Activated CD8-positive, alpha-beta T cell treated with anti-CD3 and anti-CD28 coated beads, Interleukin-2, amount 10 ng/mL, durations not matched to agents 7 days and 5 days (primary cell): Measurements from ENCODE around the gene ZBTB42. TPM values are rescaled to one million over a fixed set of nuclear protein-coding genes. Genes with fewer than 3 reads are reported as not detected.

Experiments
- ATAC-seq: fragments of 150-1000 bp; cut with Tn5 transposase; one replicate; pipeline ENCODE4 v1.10.0; 2021; ENCODE audit warnings: moderate library complexity
- CTCF ChIA-PET: fragments of 350-600 bp; sonication (Branson Sonifier 250); formaldehyde crosslinking; loops from one replicate; lab custom pipeline; 2021; ENCODE audit warnings: antibody characterized with exemption; lab: Charles Lee
- POLR2A ChIA-PET: fragments of 350-600 bp; sonication (Branson Sonifier 250); formaldehyde crosslinking; loops from one replicate; lab custom pipeline; 2021; ENCODE audit warnings: antibody characterized with exemption; lab: Charles Lee
- DNase-seq: peaks from one replicate; pipeline ENCODE4 v3.0.0-alpha.2; 2020
- H3K27ac Mint-ChIP-seq: one replicate; pipeline ENCODE4 v1.8.0; 2021; ENCODE audit warnings: mild to moderate bottlenecking, mixed read lengths
- H3K27me3 Mint-ChIP-seq: one replicate; pipeline ENCODE4 v1.8.0; 2021; ENCODE audit warnings: low read depth, mixed read lengths
- H3K36me3 Mint-ChIP-seq: one replicate; pipeline ENCODE4 v1.8.0; 2021; ENCODE audit warnings: low read depth, mixed read lengths
- H3K4me1 Mint-ChIP-seq: one replicate; pipeline ENCODE4 v1.8.0; 2021; ENCODE audit warnings: low read depth, mixed read lengths
- H3K4me3 Mint-ChIP-seq: one replicate; pipeline ENCODE4 v1.8.0; 2021; ENCODE audit warnings: mild to moderate bottlenecking, mixed read lengths
- H3K9me3 Mint-ChIP-seq: one replicate; pipeline ENCODE4 v1.8.0; 2022; ENCODE audit warnings: mixed read lengths; ENCODE audit not compliant: insufficient read depth
- total RNA-seq, 2 experiments: library from RNA; stranded (reverse); gene quantifications; one replicate each; pipeline ENCODE4 v1.2.3, GENCODE V29; 2021

The ZBTB42 gene
- total RNA-seq, 2 experiments from 2014 or later, result 5.3 TPM

DNA sequence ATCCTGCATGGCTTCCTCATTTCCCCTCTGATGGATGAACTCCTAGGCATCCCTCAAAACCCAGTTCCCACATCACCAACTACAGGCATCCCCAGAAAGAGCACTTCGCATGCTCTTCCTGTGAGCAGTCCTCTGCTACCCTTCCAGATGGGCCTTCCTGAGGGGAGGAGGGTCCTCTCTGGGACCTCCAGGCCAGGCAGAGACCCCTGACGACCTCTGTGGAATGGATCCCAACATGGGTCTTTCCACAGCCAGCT lies 7.3 kb upstream of the ZBTB42 start:
- H3K9me3 Mint-ChIP-seq, result no peaks in the 10 kb centered on the region
- H3K36me3 Mint-ChIP-seq, result peaks cover 18% of the 10 kb centered on the region
- peaks cover 5% of the 10 kb centered on the region for H3K27me3 Mint-ChIP-seq
- ATAC-seq (no peak), DNase-seq (no peak)
- H3K4me1 Mint-ChIP-seq, result peaks cover 37% of the 10 kb centered on the region
- peak overlapping the region; percentile 82 for H3K27ac Mint-ChIP-seq
- POLR2A ChIA-PET, result no interaction called here
- peak overlapping the region; percentile 94 for H3K4me3 Mint-ChIP-seq
- CTCF ChIA-PET, result interaction anchor here (2.2 kb wide), 1 partner anchor 23 kb away, joined by 7 read pairs; no protein-coding TSS in a partner anchor

DNA sequence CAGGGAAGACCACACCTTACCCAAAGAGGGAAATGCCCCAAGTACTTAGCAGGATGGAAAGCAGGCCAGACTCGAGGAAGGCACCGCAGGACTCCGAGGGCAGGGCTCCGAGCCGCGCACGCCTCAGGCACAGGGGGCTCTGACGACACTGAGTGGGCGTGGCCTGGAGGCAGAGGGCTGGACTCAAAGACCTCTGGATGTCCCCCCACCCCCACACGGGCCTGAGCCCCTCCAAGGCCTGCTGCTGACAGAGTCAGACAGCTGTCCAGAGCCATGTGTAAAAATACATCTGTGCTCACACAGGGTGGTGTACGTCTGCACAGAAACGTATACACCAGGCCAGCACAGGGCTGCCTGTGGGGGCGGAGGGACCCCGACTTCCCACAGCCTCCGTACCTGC lies 6.8 kb upstream of the ZBTB42 start:
- Mint-ChIP-seq H3K4me1 (peaks cover 38% of the 10 kb centered on the region), H3K9me3 (no peaks in the 10 kb centered on the region), H3K27ac (peak overlapping the region; percentile 82), H3K36me3 (peaks cover 18% of the 10 kb centered on the region), H3K4me3 (peak overlapping the region; percentile 94), H3K27me3 (peaks cover 8% of the 10 kb centered on the region)
- peak; percentile 70 for DNase-seq
- peak; percentile 25 for ATAC-seq
- ChIA-PET POLR2A (interaction anchor here (1.0 kb wide), 1 partner anchor 42 kb away, joined by 4 read pairs; the partner anchor contains the start of gene SIVA1), CTCF (interaction anchor here (1.2 to 2.2 kb wide), 3 partner anchors 24 to 32 kb away, joined by 6 to 9 read pairs (median 7); no protein-coding TSS in a partner anchor)

DNA sequence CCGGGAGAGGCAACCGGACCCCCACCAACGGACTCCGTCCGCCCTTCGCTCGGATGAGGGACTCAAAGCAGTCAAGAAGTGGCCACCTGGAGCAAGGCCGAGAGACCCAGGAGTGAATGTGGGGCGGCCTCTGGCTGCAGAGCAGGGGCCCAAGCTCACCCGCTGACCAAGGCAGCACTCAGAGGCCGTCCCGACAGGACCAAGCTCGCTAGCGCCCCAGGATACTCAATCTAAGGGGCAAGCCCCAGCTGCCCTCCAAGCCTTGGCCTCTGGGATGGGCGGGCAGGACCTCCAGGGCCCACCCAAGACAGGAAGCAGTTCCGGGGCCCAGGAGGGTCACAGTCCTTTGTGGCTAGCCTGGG lies 6.3 kb upstream of the ZBTB42 start:
- ChIA-PET CTCF (interaction anchor here (1.2 to 2.2 kb wide), 3 partner anchors 24 to 31 kb away, joined by 6 to 9 read pairs (median 7); no protein-coding TSS in a partner anchor), POLR2A (interaction anchor here (1.0 kb wide), 1 partner anchor 42 kb away, joined by 4 read pairs; the partner anchor contains the start of gene SIVA1)
- Mint-ChIP-seq H3K4me3 (peak overlapping the region; percentile 94), H3K9me3 (no peaks in the 10 kb centered on the region), H3K27ac (peak overlapping the region; percentile 82), H3K4me1 (peaks cover 40% of the 10 kb centered on the region), H3K36me3 (peaks cover 18% of the 10 kb centered on the region), H3K27me3 (peaks cover 10% of the 10 kb centered on the region)
- ATAC-seq (peak; percentile 9), DNase-seq (no peak)

DNA sequence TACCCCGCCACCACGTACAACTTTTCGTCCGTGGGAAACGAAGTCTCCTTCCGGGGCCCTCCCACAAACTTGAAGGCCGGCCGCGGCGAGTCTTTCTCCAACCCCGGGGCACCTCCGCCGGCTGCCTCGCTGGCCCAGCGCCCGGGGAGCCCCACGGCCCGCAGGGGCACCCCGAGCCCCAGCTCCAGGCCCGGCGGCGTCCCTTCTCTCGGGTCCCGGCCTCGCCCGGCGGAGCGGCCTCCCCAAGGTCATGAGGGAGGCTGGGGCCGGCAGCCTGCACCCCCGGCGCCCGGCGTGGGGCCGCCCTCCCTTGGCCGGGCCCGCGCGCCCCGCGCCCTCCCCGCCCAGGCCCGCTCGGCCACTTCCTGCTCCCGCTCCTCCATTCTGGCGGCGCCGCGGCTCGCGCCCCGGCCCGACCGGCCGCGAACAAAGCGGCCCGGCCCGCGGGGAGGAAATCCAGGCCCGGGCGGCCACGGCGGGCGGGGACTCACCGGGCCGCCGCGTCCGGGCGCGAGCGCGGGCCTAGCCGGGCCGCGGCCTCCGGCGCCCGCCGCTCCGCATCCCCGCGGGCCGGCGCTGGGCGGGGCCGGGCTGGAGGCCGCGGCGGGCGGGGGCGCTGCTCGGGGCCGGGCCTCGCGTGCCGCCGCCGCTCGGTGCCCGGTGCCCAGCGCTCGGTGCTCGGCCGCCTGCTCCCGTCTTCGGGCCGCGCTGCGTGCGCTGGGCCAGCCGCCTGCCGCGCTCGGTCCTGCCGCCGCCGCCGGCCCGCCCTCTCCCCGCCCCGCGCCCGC lies 5.7 kb upstream of the ZBTB42 start, which contains the start of gene AKT1:
TSS of gene AKT1 (minus strand) at position 756 of the 788 bp plus-strand sequence. CDS start 3,105 bp downstream, outside the sequence.
- peaks cover 45% of the 10 kb centered on the region for H3K4me1 Mint-ChIP-seq
- no peaks in the 10 kb centered on the region for H3K9me3 Mint-ChIP-seq
- POLR2A ChIA-PET, result interaction anchor here (1.0 kb wide), 2 partner anchors 43 kb away, joined by 3 to 4 read pairs; partner anchors contain the start of gene SIVA1
- H3K36me3 Mint-ChIP-seq, result peaks cover 14% of the 10 kb centered on the region
- H3K27ac Mint-ChIP-seq, result peak within 1 kb of the TSS; percentile 82
- peaks cover 10% of the 10 kb centered on the region for H3K27me3 Mint-ChIP-seq
- CTCF ChIA-PET, result interaction anchor here (1.2 to 2.2 kb wide), 3 partner anchors 25 to 31 kb away, joined by 6 to 9 read pairs (median 7); no protein-coding TSS in a partner anchor
- peak within 1 kb of the TSS; percentile 94 for H3K4me3 Mint-ChIP-seq
- DNase-seq, result peak; percentile 33
- ATAC-seq, result peak; percentile 57

DNA sequence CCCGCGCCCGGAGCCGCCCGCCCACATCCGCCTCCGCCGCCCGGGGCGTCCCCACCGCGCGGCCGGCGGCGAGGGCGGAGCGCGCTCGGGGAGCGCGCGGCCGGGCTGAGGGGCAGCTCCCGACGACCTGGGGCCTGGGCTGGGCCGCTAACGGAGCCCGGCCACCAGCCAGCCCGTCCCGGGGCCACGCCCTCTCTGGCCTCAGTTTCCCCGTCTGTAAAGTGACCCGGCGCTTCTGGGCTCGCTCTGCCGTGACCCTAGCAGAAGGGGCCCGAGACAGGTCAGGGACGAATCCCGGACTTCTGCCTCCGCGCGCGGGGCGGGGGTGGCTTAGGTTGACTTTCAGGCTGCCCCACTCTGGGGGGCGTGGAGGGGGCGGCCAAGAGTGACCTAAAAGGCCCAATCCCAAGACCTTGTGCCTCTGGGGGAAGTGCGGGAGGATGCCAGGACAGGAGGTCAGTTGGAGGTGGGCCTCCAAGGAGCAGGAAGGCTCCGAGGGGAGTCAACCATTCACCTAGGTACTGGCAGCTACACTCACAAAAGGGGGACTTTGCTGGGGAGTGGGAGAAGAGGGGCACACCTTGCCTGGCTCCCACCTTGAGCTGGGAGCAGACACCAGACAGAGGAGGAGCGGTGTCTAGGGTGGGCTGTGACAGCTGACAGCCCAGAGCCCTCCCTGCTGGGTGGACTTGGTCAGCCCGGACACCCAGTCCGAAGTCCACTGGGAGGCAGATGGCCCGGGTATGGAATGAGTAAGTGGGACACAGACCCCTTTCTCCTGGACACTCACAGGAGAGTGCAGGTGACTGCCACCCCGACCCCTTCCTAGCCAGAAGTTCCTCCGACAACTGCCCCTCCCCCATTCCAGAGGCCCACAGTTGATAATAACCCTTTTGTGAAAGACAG lies 4.9 kb upstream of the ZBTB42 start:
- DNase-seq, result peak; percentile 55
- Mint-ChIP-seq H3K9me3 (no peaks in the 10 kb centered on the region), H3K27ac (peak overlapping the region; percentile 76), H3K36me3 (peaks cover 11% of the 10 kb centered on the region), H3K4me3 (peak overlapping the region; percentile 67), H3K27me3 (peaks cover 10% of the 10 kb centered on the region), H3K4me1 (peaks cover 42% of the 10 kb centered on the region)
- ATAC-seq, result peak; percentile 64
- ChIA-PET POLR2A (interaction anchor here (0.9 to 1.0 kb wide), 2 partner anchors 44 to 505 kb away, joined by 3 read pairs; partner anchors contain the start of gene SIVA1), CTCF (interaction anchor here (1.0 kb wide), 1 partner anchor 27 kb away, joined by 3 read pairs; no protein-coding TSS in a partner anchor)

DNA sequence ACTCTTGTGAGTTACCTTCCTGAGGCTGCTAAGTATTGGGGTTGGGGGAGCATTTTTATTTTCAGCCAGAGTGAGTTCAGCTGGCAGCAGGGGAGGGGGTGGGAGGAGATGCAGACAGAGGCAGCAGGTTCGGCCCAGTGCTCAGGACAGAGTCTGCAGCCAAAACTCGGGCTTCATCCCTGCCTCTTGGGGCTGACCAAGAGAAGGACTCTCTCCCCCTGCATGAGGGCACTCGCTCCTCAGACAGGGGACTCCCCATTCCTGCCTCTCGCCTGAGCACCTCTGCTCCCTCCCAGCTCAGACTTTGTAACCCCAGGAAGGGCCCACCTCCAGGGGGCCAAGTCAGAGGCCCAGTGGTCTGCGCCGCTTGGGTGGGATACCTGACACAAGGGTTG lies 4.2 kb upstream of the ZBTB42 start:
- Mint-ChIP-seq H3K9me3 (no peaks in the 10 kb centered on the region), H3K36me3 (peaks cover 8% of the 10 kb centered on the region), H3K4me1 (peaks cover 43% of the 10 kb centered on the region), H3K4me3 (peak overlapping the region; percentile 67), H3K27me3 (peaks cover 10% of the 10 kb centered on the region), H3K27ac (peak overlapping the region; percentile 76)
- ChIA-PET CTCF (interaction anchor here (1.0 kb wide), 1 partner anchor 28 kb away, joined by 3 read pairs; no protein-coding TSS in a partner anchor), POLR2A (interaction anchor here (0.9 kb wide), 1 partner anchor 505 kb away, joined by 3 read pairs; no protein-coding TSS in a partner anchor)
- ATAC-seq, result no peak
- no peak for DNase-seq

DNA sequence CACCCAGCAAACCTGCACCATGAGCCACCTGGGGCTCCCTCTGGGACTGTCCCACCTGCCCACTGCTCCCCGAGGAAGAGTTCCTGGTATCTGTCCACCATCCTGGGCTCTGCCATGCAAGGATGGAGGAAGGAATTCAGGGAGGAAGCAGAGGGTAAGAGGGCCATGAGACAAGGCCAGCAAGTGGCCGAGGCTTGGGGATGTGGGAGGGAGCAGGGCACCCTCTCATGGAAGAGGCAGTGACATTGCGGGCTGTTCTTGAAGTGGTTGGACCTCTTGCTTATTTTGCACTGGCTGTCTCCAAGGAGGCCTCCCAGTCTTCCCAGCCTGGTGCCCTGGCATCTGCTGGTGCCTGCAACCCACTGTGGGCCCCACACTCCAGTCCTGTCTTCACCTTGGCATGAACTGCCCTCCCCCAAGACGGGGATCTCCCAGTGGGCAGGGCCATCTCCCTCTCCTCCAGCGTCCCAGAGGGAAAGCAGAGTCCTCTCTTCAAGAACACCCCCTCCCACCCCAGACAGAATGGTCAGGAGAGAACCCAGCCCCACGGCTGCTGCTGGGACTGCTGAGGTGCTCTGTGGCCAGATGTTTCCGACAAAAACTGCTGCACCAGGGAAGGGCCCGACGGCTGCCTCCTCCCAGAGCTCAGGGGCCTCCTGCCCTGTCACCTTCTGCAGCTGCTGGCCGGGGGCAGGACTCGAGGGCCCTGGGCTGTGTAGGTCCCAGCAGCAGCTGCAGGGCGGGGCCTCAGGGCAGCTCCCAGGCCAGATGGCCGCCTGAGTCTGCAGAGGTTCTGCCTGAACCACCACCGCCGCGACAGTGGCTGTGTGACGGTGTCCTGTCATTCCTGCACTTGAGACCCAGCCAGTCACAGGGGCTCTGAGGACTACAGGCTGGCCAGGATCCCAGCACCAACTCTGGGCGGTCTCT lies 3.5 kb upstream of the ZBTB42 start:
- Mint-ChIP-seq H3K4me1 (peaks cover 49% of the 10 kb centered on the region), H3K27me3 (peaks cover 10% of the 10 kb centered on the region), H3K4me3 (peak overlapping the region; percentile 67), H3K9me3 (no peaks in the 10 kb centered on the region), H3K36me3 (peaks cover 8% of the 10 kb centered on the region), H3K27ac (no peak overlapping the region)
- ChIA-PET POLR2A (no interaction called here), CTCF (interaction anchor here (1.0 kb wide), 1 partner anchor 28 kb away, joined by 3 read pairs; no protein-coding TSS in a partner anchor)
- ATAC-seq (no peak), DNase-seq (no peak)

DNA sequence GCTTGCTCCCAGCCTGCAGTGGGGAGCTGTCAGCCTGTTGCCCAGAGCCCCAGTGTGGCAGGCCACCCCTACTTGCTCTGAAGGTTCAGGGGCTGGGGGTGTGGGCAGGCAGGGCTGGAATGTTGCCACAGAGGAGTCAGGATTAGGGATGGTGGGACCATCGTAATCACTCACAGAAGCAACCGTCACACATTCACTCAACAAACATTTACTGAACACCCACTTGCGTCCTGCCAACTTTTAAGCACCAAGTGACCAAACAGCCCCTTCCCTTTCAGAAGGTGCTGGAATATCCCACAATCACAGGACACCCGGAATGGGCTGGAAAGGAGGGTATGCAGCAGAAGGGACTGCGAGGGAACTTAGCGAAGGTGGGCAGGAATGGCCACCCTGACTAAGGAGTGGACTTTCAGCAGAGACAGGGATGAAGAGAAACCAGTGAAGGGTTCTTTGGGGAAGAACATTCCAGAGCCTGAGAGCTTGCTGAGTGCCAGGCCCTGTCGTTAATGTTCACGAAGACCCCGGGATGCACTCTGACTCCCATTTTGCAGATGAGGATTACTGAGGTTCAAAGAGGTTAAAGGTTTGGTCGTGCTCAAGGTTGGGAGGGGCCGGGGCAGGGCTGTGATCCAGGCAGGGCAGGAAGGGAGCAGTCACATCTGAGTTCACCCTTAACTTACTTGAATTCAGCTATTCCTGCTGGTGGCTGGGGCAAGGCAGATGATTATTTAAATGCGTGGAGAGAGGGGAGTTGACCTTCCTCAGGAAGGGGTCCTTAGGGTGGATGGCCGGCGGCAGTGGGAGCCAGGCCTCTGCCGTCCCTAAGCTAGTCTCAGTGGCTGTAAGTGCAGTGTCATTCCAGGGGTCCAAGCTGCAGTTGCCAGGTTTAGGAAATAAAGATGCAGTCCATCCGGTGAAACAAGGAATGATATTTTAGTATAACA lies 2.3 kb upstream of the ZBTB42 start:
- H3K4me3 Mint-ChIP-seq, result peak overlapping the region; percentile 26
- DNase-seq (peak; percentile 27), ATAC-seq (no peak)
- POLR2A ChIA-PET, result interaction anchor here (0.6 to 0.8 kb wide), 2 partner anchors 221 to 267 kb away, joined by 3 read pairs; partner anchors contain the start of gene GPR132
- no peaks in the 10 kb centered on the region for H3K9me3 Mint-ChIP-seq
- H3K4me1 Mint-ChIP-seq, result peaks cover 43% of the 10 kb centered on the region
- peaks cover 10% of the 10 kb centered on the region for H3K27me3 Mint-ChIP-seq
- CTCF ChIA-PET, result no interaction called here
- H3K27ac Mint-ChIP-seq, result peak overlapping the region; percentile 72
- H3K36me3 Mint-ChIP-seq, result peaks cover 6% of the 10 kb centered on the region

DNA sequence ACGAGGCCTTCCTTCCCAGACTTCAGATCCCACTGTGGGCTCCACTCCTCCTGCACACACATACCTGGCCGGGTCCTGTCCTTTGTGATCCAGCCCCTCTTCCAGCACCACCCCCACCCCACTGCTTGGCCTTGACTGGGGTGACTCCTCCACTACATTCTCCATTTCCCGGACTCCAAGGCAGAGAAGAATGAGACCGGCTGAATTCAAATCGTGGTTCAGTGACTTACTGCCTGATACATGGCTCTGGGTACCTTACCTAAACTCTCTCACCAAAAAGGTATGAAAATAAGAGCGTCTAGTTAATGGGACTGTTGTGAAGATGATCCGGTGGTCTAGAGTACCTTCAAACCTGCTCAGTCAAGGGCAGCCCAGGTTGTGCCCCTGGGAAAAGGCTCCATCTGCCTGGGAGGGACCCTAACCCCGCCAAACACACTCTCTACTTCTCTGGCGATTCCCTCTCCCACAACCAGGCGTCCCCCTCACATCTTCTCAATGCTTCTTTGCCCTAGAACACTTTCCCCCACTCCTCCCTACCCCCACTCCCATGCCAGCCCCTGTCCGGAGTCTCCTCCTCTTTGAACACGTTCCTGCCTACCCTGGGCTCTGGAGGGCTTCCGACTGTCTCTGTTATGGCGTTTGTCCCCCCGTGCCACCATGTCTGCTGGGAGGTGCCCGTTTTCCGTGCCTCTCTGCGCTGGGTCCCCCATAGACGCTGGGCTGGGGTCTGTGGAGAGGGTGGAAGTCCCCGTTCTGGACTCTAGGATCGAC lies 1.5 kb upstream of the ZBTB42 start:
- Mint-ChIP-seq H3K27me3 (peaks cover 10% of the 10 kb centered on the region), H3K27ac (peak overlapping the region; percentile 58), H3K9me3 (no peaks in the 10 kb centered on the region), H3K4me3 (peak overlapping the region; percentile 26), H3K36me3 (peaks cover 2% of the 10 kb centered on the region), H3K4me1 (peaks cover 35% of the 10 kb centered on the region)
- POLR2A ChIA-PET, result interaction anchor here (0.8 to 3.0 kb wide), 3 partner anchors 27 to 266 kb away, joined by 3 to 8 read pairs (median 7); partner anchors contain the start of genes GPR132 and SIVA1
- DNase-seq (peak; percentile 34), ATAC-seq (no peak)
- CTCF ChIA-PET, result no interaction called here
